ENCODE measurements around the gene PRELP. TPM values are rescaled to one million over a fixed set of nuclear protein-coding genes. Genes with fewer than 3 reads are reported as not detected.

Gene PRELP
- total RNA-seq, 1 experiment from 2014 or later, result not detected

DNA sequence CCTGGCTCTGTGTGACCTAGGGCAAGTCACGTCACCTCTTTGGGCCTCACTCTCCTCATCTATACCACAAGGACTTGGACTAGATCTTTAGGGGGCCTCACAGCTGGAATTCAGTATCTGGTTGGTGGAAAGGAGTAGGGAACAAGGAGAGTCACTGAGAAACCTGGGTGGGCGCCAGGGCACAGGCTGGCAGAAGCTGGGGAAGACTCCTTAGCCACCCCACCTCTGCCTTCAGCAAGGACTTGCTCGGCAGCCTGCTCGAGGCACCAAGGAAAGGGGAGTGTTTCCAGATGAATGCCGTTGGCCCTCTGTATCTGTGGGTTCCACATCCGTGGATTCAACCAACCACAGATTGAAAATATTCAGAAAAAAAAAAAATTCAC, 17.1 kb downstream of the PRELP start:
- TF ChIP-seq, protein P1, sequence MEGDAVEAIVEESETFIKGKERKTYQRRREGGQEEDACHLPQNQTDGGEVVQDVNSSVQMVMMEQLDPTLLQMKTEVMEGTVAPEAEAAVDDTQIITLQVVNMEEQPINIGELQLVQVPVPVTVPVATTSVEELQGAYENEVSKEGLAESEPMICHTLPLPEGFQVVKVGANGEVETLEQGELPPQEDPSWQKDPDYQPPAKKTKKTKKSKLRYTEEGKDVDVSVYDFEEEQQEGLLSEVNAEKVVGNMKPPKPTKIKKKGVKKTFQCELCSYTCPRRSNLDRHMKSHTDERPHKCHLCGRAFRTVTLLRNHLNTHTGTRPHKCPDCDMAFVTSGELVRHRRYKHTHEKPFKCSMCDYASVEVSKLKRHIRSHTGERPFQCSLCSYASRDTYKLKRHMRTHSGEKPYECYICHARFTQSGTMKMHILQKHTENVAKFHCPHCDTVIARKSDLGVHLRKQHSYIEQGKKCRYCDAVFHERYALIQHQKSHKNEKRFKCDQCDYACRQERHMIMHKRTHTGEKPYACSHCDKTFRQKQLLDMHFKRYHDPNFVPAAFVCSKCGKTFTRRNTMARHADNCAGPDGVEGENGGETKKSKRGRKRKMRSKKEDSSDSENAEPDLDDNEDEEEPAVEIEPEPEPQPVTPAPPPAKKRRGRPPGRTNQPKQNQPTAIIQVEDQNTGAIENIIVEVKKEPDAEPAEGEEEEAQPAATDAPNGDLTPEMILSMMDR (IDR thresholded peaks at IDR 0.05), result no peak
- no peak for TF ChIP-seq POLR2AphosphoS5 (IDR thresholded peaks at IDR 0.05; ENCODE audit: low read depth, low read length)
- H3K4me1 ChIP-seq (ENCODE audit: control insufficient read depth, insufficient read depth, low read length), result no peaks in the 10 kb centered on the region
- H3K4me3 ChIP-seq (ENCODE audit: low read depth in 2 of 2, low read length in 2 of 2), result no peak overlapping the region
- H3K9me3 ChIP-seq (ENCODE audit: control insufficient read depth, insufficient read depth, low read depth, low read length), result no peaks in the 10 kb centered on the region
- in situ Hi-C loops (cut with HindIII; ENCODE audit: low pct_unique_long_range_greater_than_20kb, low sequenced_read_pairs) (no loop called here), intact Hi-C loops (cut with micrococcal nuclease; ENCODE audit: unreplicated experiment) (no loop called here)
- H3K36me3 ChIP-seq (ENCODE audit: control insufficient read depth, insufficient read depth, low read length), result no peaks in the 10 kb centered on the region
- BruUV-seq (replicated peaks), result no TSS peak
- no peak for ATAC-seq
- H3K27me3 ChIP-seq (ENCODE audit: control insufficient read depth, insufficient read depth, low read length), result peaks cover 6% of the 10 kb centered on the region
- no peak for DNase-seq (ENCODE audit: low read depth, low spot score)
- POLR2A ChIA-PET, result no interaction called here
- CTCF ChIA-PET, result no interaction called here
- no peak overlapping the region for H3K27ac ChIP-seq (ENCODE audit: low read length)

DNA sequence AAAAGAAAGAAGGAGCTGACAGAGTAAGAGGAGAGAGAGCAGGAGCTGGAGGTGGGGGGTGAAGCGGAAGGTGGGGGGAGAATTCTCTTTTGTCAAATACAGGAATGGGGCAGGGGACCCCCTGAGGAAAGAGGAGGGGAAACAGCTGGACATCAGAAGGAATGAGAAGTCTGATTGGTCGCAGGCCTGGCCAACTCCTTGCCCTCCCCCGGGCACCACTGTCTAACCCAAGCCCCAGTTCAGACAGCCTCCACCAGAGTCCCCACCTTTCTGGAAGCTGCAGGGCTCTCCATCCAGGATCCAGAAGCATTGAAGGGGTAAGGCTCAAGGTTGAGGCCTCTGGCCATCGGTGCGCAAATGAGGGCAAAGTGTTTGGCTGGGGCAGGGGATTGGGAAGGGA, 18.3 kb downstream of the PRELP start, which contains the start of gene OPTC:
Gene OPTC (plus strand): TSS at position 253 of the 400 bp plus-strand sequence. CDS start 1,853 bp downstream, outside the sequence.
- ChIA-PET CTCF (no interaction called here), POLR2A (no interaction called here)
- Histone ChIP-seq H3K4me3 (ENCODE audit: low read depth in 2 of 2, low read length in 2 of 2) (no peak within 1 kb of the TSS), H3K36me3 (ENCODE audit: control insufficient read depth, insufficient read depth, low read length) (no peaks in the 10 kb centered on the region), H3K9me3 (ENCODE audit: control insufficient read depth, insufficient read depth, low read depth, low read length) (no peaks in the 10 kb centered on the region), H3K4me1 (ENCODE audit: control insufficient read depth, insufficient read depth, low read length) (no peaks in the 10 kb centered on the region), H3K27ac (ENCODE audit: low read length) (no peak within 1 kb of the TSS), H3K27me3 (ENCODE audit: control insufficient read depth, insufficient read depth, low read length) (peaks cover 6% of the 10 kb centered on the region)
- TF ChIP-seq, protein P1 (IDR thresholded peaks at IDR 0.05), result no peak
- TF ChIP-seq, protein P2, sequence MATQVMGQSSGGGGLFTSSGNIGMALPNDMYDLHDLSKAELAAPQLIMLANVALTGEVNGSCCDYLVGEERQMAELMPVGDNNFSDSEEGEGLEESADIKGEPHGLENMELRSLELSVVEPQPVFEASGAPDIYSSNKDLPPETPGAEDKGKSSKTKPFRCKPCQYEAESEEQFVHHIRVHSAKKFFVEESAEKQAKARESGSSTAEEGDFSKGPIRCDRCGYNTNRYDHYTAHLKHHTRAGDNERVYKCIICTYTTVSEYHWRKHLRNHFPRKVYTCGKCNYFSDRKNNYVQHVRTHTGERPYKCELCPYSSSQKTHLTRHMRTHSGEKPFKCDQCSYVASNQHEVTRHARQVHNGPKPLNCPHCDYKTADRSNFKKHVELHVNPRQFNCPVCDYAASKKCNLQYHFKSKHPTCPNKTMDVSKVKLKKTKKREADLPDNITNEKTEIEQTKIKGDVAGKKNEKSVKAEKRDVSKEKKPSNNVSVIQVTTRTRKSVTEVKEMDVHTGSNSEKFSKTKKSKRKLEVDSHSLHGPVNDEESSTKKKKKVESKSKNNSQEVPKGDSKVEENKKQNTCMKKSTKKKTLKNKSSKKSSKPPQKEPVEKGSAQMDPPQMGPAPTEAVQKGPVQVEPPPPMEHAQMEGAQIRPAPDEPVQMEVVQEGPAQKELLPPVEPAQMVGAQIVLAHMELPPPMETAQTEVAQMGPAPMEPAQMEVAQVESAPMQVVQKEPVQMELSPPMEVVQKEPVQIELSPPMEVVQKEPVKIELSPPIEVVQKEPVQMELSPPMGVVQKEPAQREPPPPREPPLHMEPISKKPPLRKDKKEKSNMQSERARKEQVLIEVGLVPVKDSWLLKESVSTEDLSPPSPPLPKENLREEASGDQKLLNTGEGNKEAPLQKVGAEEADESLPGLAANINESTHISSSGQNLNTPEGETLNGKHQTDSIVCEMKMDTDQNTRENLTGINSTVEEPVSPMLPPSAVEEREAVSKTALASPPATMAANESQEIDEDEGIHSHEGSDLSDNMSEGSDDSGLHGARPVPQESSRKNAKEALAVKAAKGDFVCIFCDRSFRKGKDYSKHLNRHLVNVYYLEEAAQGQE (IDR thresholded peaks at IDR 0.05; ENCODE audit: insufficient read depth in 1 of 2, low read depth in 2 of 2, low read length in 1 of 2), result no peak
- TF ChIP-seq POLR2AphosphoS5 (IDR thresholded peaks at IDR 0.05; ENCODE audit: low read depth, low read length) (no peak), SIN3A (IDR thresholded peaks at IDR 0.05; ENCODE audit: borderline replicate concordance, insufficient read depth, low read depth, low read length) (no peak), TCF7L2 (IDR thresholded peaks at IDR 0.05; ENCODE audit: low read depth, low read length) (no peak)
- no TSS peak for BruUV-seq (replicated peaks)
- DNase-seq (ENCODE audit: low read depth, low spot score) (no peak), ATAC-seq (no peak)
- in situ Hi-C loops (cut with HindIII; ENCODE audit: low pct_unique_long_range_greater_than_20kb, low sequenced_read_pairs) (no loop called here), intact Hi-C loops (cut with micrococcal nuclease; ENCODE audit: unreplicated experiment) (no loop called here)
